ELF-1 (cell line): Measurements from ENCODE around the gene SUPT16H.

ENCODE experiments used
- DNase-seq: peaks from one replicate; pipeline ENCODE4 v3.0.0-alpha.2; 2016; ENCODE audit warnings: low read depth, low spot score

Gene SUPT16H

GRCh38 chr14:21302013-21302835, 81.6 kb downstream of the SUPT16H start:
- no peak for DNase-seq
